Fibroblast of mammary gland (primary cell): ENCODE results near the gene MALAT1.

Experiments used
- DNase-seq: peaks from one replicate; pipeline ENCODE4 v3.0.0-alpha.2; 2010; ENCODE audit warnings: low read depth
- H3K4me3 ChIP-seq: 2 replicates; pipeline ENCODE4 v1.5.1; 2011; ENCODE audit warnings: low read depth, mild to moderate bottlenecking, low read length, moderate library complexity; ENCODE audit not compliant: control insufficient read depth
- TF ChIP-seq, protein P1 (sequence below): conservative IDR thresholded peaks from 2 replicates; pipeline ENCODE4 v1.5.1; 2011; ENCODE audit warnings: low read depth, low read length, inconsistent platforms; ENCODE audit not compliant: control insufficient read depth, insufficient read depth

Gene MALAT1

DNA sequence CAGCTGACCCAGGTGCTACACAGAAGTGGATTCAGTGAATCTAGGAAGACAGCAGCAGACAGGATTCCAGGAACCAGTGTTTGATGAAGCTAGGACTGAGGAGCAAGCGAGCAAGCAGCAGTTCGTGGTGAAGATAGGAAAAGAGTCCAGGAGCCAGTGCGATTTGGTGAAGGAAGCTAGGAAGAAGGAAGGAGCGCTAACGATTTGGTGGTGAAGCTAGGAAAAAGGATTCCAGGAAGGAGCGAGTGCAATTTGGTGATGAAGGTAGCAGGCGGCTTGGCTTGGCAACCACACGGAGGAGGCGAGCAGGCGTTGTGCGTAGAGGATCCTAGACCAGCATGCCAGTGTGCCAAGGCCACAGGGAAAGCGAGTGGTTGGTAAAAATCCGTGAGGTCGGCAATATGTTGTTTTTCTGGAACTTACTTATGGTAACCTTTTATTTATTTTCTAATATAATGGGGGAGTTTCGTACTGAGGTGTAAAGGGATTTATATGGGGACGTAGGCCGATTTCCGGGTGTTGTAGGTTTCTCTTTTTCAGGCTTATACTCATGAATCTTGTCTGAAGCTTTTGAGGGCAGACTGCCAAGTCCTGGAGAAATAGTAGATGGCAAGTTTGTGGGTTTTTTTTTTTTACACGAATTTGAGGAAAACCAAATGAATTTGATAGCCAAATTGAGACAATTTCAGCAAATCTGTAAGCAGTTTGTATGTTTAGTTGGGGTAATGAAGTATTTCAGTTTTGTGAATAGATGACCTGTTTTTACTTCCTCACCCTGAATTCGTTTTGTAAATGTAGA, 1.7 kb downstream of the MALAT1 start:
- DNase-seq, result peak; percentile 54
- H3K4me3 ChIP-seq, result peak overlapping the region; percentile 91
- TF ChIP-seq, protein P1, sequence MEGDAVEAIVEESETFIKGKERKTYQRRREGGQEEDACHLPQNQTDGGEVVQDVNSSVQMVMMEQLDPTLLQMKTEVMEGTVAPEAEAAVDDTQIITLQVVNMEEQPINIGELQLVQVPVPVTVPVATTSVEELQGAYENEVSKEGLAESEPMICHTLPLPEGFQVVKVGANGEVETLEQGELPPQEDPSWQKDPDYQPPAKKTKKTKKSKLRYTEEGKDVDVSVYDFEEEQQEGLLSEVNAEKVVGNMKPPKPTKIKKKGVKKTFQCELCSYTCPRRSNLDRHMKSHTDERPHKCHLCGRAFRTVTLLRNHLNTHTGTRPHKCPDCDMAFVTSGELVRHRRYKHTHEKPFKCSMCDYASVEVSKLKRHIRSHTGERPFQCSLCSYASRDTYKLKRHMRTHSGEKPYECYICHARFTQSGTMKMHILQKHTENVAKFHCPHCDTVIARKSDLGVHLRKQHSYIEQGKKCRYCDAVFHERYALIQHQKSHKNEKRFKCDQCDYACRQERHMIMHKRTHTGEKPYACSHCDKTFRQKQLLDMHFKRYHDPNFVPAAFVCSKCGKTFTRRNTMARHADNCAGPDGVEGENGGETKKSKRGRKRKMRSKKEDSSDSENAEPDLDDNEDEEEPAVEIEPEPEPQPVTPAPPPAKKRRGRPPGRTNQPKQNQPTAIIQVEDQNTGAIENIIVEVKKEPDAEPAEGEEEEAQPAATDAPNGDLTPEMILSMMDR, result no peak

DNA sequence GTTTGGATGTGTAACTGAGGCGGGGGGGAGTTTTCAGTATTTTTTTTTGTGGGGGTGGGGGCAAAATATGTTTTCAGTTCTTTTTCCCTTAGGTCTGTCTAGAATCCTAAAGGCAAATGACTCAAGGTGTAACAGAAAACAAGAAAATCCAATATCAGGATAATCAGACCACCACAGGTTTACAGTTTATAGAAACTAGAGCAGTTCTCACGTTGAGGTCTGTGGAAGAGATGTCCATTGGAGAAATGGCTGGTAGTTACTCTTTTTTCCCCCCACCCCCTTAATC, 2.3 kb downstream of the MALAT1 start:
- TF ChIP-seq, protein P1, result no peak
- peak overlapping the region; percentile 91 for H3K4me3 ChIP-seq
- peak; percentile 47 for DNase-seq

DNA sequence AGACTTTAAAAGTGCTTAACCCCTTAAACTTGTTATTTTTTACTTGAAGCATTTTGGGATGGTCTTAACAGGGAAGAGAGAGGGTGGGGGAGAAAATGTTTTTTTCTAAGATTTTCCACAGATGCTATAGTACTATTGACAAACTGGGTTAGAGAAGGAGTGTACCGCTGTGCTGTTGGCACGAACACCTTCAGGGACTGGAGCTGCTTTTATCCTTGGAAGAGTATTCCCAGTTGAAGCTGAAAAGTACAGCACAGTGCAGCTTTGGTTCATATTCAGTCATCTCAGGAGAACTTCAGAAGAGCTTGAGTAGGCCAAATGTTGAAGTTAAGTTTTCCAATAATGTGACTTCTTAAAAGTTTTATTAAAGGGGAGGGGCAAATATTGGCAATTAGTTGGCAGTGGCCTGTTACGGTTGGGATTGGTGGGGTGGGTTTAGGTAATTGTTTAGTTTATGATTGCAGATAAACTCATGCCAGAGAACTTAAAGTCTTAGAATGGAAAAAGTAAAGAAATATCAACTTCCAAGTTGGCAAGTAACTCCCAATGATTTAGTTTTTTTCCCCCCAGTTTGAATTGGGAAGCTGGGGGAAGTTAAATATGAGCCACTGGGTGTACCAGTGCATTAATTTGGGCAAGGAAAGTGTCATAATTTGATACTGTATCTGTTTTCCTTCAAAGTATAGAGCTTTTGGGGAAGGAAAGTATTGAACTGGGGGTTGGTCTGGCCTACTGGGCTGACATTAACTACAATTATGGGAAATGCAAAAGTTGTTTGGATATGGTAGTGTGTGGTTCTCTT, 2.8 kb downstream of the MALAT1 start:
- TF ChIP-seq, protein P1, result no peak
- peak; percentile 59 for DNase-seq
- H3K4me3 ChIP-seq, result peak overlapping the region; percentile 91

DNA sequence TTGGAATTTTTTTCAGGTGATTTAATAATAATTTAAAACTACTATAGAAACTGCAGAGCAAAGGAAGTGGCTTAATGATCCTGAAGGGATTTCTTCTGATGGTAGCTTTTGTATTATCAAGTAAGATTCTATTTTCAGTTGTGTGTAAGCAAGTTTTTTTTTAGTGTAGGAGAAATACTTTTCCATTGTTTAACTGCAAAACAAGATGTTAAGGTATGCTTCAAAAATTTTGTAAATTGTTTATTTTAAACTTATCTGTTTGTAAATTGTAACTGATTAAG, 3.4 kb downstream of the MALAT1 start:
- H3K4me3 ChIP-seq, result peak overlapping the region; percentile 91
- TF ChIP-seq, protein P1, result no peak
- DNase-seq, result no peak

DNA sequence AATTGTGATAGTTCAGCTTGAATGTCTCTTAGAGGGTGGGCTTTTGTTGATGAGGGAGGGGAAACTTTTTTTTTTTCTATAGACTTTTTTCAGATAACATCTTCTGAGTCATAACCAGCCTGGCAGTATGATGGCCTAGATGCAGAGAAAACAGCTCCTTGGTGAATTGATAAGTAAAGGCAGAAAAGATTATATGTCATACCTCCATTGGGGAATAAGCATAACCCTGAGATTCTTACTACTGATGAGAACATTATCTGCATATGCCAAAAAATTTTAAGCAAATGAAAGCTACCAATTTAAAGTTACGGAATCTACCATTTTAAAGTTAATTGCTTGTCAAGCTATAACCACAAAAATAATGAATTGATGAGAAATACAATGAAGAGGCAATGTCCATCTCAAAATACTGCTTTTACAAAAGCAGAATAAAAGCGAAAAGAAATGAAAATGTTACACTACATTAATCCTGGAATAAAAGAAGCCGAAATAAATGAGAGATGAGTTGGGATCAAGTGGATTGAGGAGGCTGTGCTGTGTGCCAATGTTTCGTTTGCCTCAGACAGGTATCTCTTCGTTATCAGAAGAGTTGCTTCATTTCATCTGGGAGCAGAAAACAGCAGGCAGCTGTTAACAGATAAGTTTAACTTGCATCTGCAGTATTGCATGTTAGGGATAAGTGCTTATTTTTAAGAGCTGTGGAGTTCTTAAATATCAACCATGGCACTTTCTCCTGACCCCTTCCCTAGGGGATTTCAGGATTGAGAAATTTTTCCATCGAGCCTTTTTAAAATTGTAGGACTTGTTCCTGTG, 3.9 kb downstream of the MALAT1 start:
- TF ChIP-seq, protein P1, result no peak

DNA sequence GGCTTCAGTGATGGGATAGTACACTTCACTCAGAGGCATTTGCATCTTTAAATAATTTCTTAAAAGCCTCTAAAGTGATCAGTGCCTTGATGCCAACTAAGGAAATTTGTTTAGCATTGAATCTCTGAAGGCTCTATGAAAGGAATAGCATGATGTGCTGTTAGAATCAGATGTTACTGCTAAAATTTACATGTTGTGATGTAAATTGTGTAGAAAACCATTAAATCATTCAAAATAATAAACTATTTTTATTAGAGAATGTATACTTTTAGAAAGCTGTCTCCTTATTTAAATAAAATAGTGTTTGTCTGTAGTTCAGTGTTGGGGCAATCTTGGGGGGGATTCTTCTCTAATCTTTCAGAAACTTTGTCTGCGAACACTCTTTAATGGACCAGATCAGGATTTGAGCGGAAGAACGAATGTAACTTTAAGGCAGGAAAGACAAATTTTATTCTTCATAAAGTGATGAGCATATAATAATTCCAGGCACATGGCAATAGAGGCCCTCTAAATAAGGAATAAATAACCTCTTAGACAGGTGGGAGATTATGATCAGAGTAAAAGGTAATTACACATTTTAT, 4.6 kb downstream of the MALAT1 start:
- DNase-seq, result no peak
- TF ChIP-seq, protein P1, result no peak
- peak overlapping the region; percentile 91 for H3K4me3 ChIP-seq

More for the DNA sequence above, 3.9 kb downstream of the MALAT1 start:
- DNase-seq, result peak; percentile 60
- peak overlapping the region; percentile 91 for H3K4me3 ChIP-seq
